Activated T-cell treated with anti-CD3 and anti-CD28 coated beads, Interleukin-2, amount 50 U/mL, for 24 hours (primary cell): ENCODE measurements around the gene HNRNPA1L2.
"Not testable (repeated sequence)": the region's sequence is repeated elsewhere in the genome, so short reads cannot be mapped to it uniquely, and the experiment has no call there.

ENCODE experiments used
- DNase-seq: peaks from one replicate; pipeline ENCODE4 v3.0.0-alpha.2; 2020
- H3K27ac Mint-ChIP-seq: 2 replicates; pipeline ENCODE4 v1.8.0; 2020; ENCODE audit warnings: mild to moderate bottlenecking, mixed read lengths
- H3K27me3 Mint-ChIP-seq: 2 replicates; pipeline ENCODE4 v1.8.0; 2020; ENCODE audit warnings: mixed read lengths
- H3K36me3 Mint-ChIP-seq: 2 replicates; pipeline ENCODE4 v1.8.0; 2020; ENCODE audit warnings: low read depth, mixed read lengths
- H3K4me1 Mint-ChIP-seq: 2 replicates; pipeline ENCODE4 v1.8.0; 2020; ENCODE audit warnings: low read depth, mixed read lengths
- H3K4me3 Mint-ChIP-seq: 2 replicates; pipeline ENCODE4 v1.8.0; 2020; ENCODE audit warnings: mild to moderate bottlenecking, moderate library complexity, mixed read lengths
- H3K9me3 Mint-ChIP-seq: 2 replicates; pipeline ENCODE4 v1.8.0; 2020; ENCODE audit warnings: mixed read lengths

Gene HNRNPA1L2

GRCh38 chr13:52642131-52642530 lies at the start of gene HNRNPA1L2:
TSS of gene HNRNPA1L2 (plus strand) at chr13:52642431. CDS start at chr13:52642493, 62 bp downstream.
- Mint-ChIP-seq H3K36me3 (peaks cover 68% of the 10 kb centered on the region), H3K4me1 (no peaks in the 10 kb centered on the region), H3K4me3 (no peak within 1 kb of the TSS), H3K27me3 (no peaks in the 10 kb centered on the region), H3K9me3 (no peaks in the 10 kb centered on the region), H3K27ac (no peak within 1 kb of the TSS)
- DNase-seq: no peak

GRCh38 chr13:52593175-52593574 lies 49.1 kb upstream of the HNRNPA1L2 start:
- H3K27me3 Mint-ChIP-seq: peaks cover 64% of the 10 kb centered on the region
- H3K27ac Mint-ChIP-seq, H3K4me3 Mint-ChIP-seq, DNase-seq, H3K36me3 Mint-ChIP-seq, H3K9me3 Mint-ChIP-seq, H3K4me1 Mint-ChIP-seq: not testable (repeated sequence)

- H3K4me1 Mint-ChIP-seq, DNase-seq, H3K4me3 Mint-ChIP-seq, H3K9me3 Mint-ChIP-seq, H3K36me3 Mint-ChIP-seq, H3K27ac Mint-ChIP-seq: not testable (repeated sequence)
- H3K27me3 Mint-ChIP-seq: peaks cover 67% of the 10 kb centered on the region
These were observed 48.4 kb upstream of the HNRNPA1L2 start for GRCh38 chr13:52593812-52594211.

GRCh38 chr13:52594295-52594694 lies 47.9 kb upstream of the HNRNPA1L2 start:
- not testable (repeated sequence) for H3K36me3 Mint-ChIP-seq, H3K4me3 Mint-ChIP-seq, H3K4me1 Mint-ChIP-seq, H3K27ac Mint-ChIP-seq, H3K9me3 Mint-ChIP-seq, DNase-seq
- peaks cover 72% of the 10 kb centered on the region for H3K27me3 Mint-ChIP-seq

- no peak for DNase-seq
- Mint-ChIP-seq H3K27ac (no peak overlapping the region), H3K4me1 (peaks cover 6% of the 10 kb centered on the region), H3K9me3 (no peaks in the 10 kb centered on the region), H3K36me3 (no peaks in the 10 kb centered on the region), H3K4me3 (no peak overlapping the region), H3K27me3 (peaks cover 63% of the 10 kb centered on the region)
These were observed 44.6 kb upstream of the HNRNPA1L2 start for GRCh38 chr13:52597676-52598075.

GRCh38 chr13:52599037-52599847 lies 43.0 kb upstream of the HNRNPA1L2 start:
- H3K4me3 Mint-ChIP-seq: peak overlapping the region; percentile 70
- H3K36me3 Mint-ChIP-seq: no peaks in the 10 kb centered on the region
- no peak for DNase-seq
- peaks cover 6% of the 10 kb centered on the region for H3K4me1 Mint-ChIP-seq
- H3K27ac Mint-ChIP-seq: no peak overlapping the region
- no peaks in the 10 kb centered on the region for H3K9me3 Mint-ChIP-seq
- peaks cover 57% of the 10 kb centered on the region for H3K27me3 Mint-ChIP-seq

GRCh38 chr13:52599848-52600603 lies 42.2 kb upstream of the HNRNPA1L2 start:
- Mint-ChIP-seq H3K27me3 (peaks cover 52% of the 10 kb centered on the region), H3K9me3 (no peaks in the 10 kb centered on the region), H3K27ac (no peak overlapping the region), H3K4me1 (peaks cover 6% of the 10 kb centered on the region), H3K4me3 (peak overlapping the region; percentile 70), H3K36me3 (no peaks in the 10 kb centered on the region)
- peak; percentile 47 for DNase-seq

GRCh38 chr13:52600666-52601065 lies 41.6 kb upstream of the HNRNPA1L2 start:
- H3K4me1 Mint-ChIP-seq: peaks cover 6% of the 10 kb centered on the region
- peaks cover 52% of the 10 kb centered on the region for H3K27me3 Mint-ChIP-seq
- no peak for DNase-seq
- no peaks in the 10 kb centered on the region for H3K9me3 Mint-ChIP-seq
- no peaks in the 10 kb centered on the region for H3K36me3 Mint-ChIP-seq
- H3K27ac Mint-ChIP-seq: no peak overlapping the region
- H3K4me3 Mint-ChIP-seq: peak overlapping the region; percentile 20

GRCh38 chr13:52603316-52603715 lies 38.9 kb upstream of the HNRNPA1L2 start:
- H3K27ac Mint-ChIP-seq, H3K4me1 Mint-ChIP-seq, H3K9me3 Mint-ChIP-seq, H3K36me3 Mint-ChIP-seq, DNase-seq, H3K4me3 Mint-ChIP-seq: not testable (repeated sequence)
- peaks cover 34% of the 10 kb centered on the region for H3K27me3 Mint-ChIP-seq

GRCh38 chr13:52606126-52606525 lies 36.1 kb upstream of the HNRNPA1L2 start:
- H3K4me1 Mint-ChIP-seq, DNase-seq, H3K9me3 Mint-ChIP-seq, H3K36me3 Mint-ChIP-seq, H3K4me3 Mint-ChIP-seq, H3K27ac Mint-ChIP-seq: not testable (repeated sequence)
- H3K27me3 Mint-ChIP-seq: peaks cover 11% of the 10 kb centered on the region

GRCh38 chr13:52606795-52607194 lies 35.4 kb upstream of the HNRNPA1L2 start:
- not testable (repeated sequence) for DNase-seq, H3K27me3 Mint-ChIP-seq, H3K4me1 Mint-ChIP-seq, H3K27ac Mint-ChIP-seq, H3K4me3 Mint-ChIP-seq, H3K9me3 Mint-ChIP-seq, H3K36me3 Mint-ChIP-seq

- not testable (repeated sequence) for H3K36me3 Mint-ChIP-seq, DNase-seq, H3K27me3 Mint-ChIP-seq, H3K27ac Mint-ChIP-seq, H3K9me3 Mint-ChIP-seq, H3K4me1 Mint-ChIP-seq, H3K4me3 Mint-ChIP-seq
These were observed 34.0 kb upstream of the HNRNPA1L2 start for GRCh38 chr13:52608184-52608583.

GRCh38 chr13:52609013-52609606 lies 33.1 kb upstream of the HNRNPA1L2 start:
- not testable (repeated sequence) for H3K36me3 Mint-ChIP-seq, H3K27me3 Mint-ChIP-seq, H3K27ac Mint-ChIP-seq, H3K4me1 Mint-ChIP-seq, H3K4me3 Mint-ChIP-seq, DNase-seq, H3K9me3 Mint-ChIP-seq

GRCh38 chr13:52610158-52610557 lies 32.1 kb upstream of the HNRNPA1L2 start:
- H3K27me3 Mint-ChIP-seq, DNase-seq, H3K36me3 Mint-ChIP-seq, H3K4me3 Mint-ChIP-seq, H3K27ac Mint-ChIP-seq, H3K4me1 Mint-ChIP-seq, H3K9me3 Mint-ChIP-seq: not testable (repeated sequence)
